B cell (primary cell): ENCODE data around the gene VWA3B. TPM values are rescaled to one million over a fixed set of nuclear protein-coding genes. Genes with fewer than 3 reads are reported as not detected.

Source experiments
- ATAC-seq: fragments of 200-7000 bp; cut with Tn5 transposase; one replicate; pipeline ENCODE4 v1.10.0; 2021; ENCODE audit warnings: low read depth, mild to moderate bottlenecking, moderate number of reproducible peaks, moderate library complexity
- CTCF ChIA-PET: fragments of 350-600 bp; sonication (Branson Sonifier 250); formaldehyde crosslinking; loops from one replicate; lab custom pipeline; 2021; ENCODE audit warnings: antibody characterized with exemption, inconsistent platforms; lab: Charles Lee
- POLR2A ChIA-PET: fragments of 350-600 bp; sonication (Branson Sonifier 250); formaldehyde crosslinking; loops from one replicate; lab custom pipeline; 2021; ENCODE audit warnings: antibody characterized with exemption; lab: Charles Lee
- DNase-seq: peaks from one replicate; pipeline ENCODE4 v3.0.0; 2013
- H2AFZ ChIP-seq: 2 replicates; pipeline ENCODE4 v1.6.1; 2012; ENCODE audit warnings: mild to moderate bottlenecking, low read depth, low read length; ENCODE audit not compliant: insufficient read depth, poor library complexity, severe bottlenecking
- H3K27ac ChIP-seq, 2 donors: 1 replicate in 1 of 2; 2 replicates in 1 of 2; pipeline ENCODE4 v1.5.1; 2012 to 2013; ENCODE audit warnings: low read length in 2 of 2, mild to moderate bottlenecking in 2 of 2, moderate library complexity in 1 of 2
- H3K27me3 ChIP-seq, 4 experiments: fragments of 200-600 bp in 1 of 4; sonication (generic) in 1 of 4; replicated peaks in 1 of 4; 1 replicate in 2 of 4; 2 replicates in 2 of 4; pipeline versions ENCODE4 v1.6.1 to v1.7.0; 2013 to 2016; ENCODE audit warnings: low read length in 3 of 4, mild to moderate bottlenecking in 2 of 4, mixed read lengths in 1 of 4, moderate library complexity in 1 of 4; ENCODE audit not compliant: insufficient read depth in 4 of 4, control insufficient read depth in 3 of 4; ENCODE audit errors: control extremely low read depth in 1 of 4
- H3K36me3 ChIP-seq, 2 experiments: replicated peaks in 1 of 2; 1 replicate in 1 of 2; 2 replicates in 1 of 2; pipeline versions ENCODE4 v1.6.1 to v1.7.1; 2013; ENCODE audit warnings: low read length in 1 of 2; ENCODE audit not compliant: insufficient read depth in 2 of 2, control insufficient read depth in 1 of 2; ENCODE audit errors: control extremely low read depth in 1 of 2, extremely low read depth in 1 of 2
- H3K4me1 ChIP-seq, 2 donors: fragments of 200-600 bp in 1 of 2; sonication (generic) in 1 of 2; 1 replicate in 1 of 2; 2 replicates in 1 of 2; pipeline versions ENCODE4 v1.5.1 to v1.6.1; 2013 to 2017; ENCODE audit warnings: low read length in 2 of 2; ENCODE audit not compliant: control insufficient read depth in 2 of 2, insufficient read depth in 2 of 2
- H3K4me2 ChIP-seq: replicated peaks from 2 replicates; pipeline ENCODE3; 2012; ENCODE audit warnings: mild to moderate bottlenecking, low read depth, low read length; ENCODE audit not compliant: poor library complexity, severe bottlenecking
- H3K4me3 ChIP-seq, 5 experiments: fragments of 200-600 bp in 1 of 5; sonication (generic) in 1 of 5; 1 replicate in 3 of 5; 2 replicates in 2 of 5; pipeline versions ENCODE4 v1.5.1 to v1.7.0; 2011 to 2016; ENCODE audit warnings: low read length in 4 of 5, mild to moderate bottlenecking in 4 of 5, low read depth in 2 of 5, control low read depth in 1 of 5, moderate library complexity in 1 of 5; ENCODE audit not compliant: insufficient read depth in 1 of 5; ENCODE audit errors: control extremely low read depth in 1 of 5, extremely low read depth in 1 of 5
- H3K79me2 ChIP-seq: fragments of 200-600 bp; sonication (generic); one replicate; pipeline ENCODE4 v1.6.0; 2016; ENCODE audit warnings: low read length; ENCODE audit not compliant: control insufficient read depth, insufficient read depth
- H3K9ac ChIP-seq: fragments of 200-600 bp; sonication (generic); 2 replicates; pipeline ENCODE4 v1.6.1; 2017; ENCODE audit warnings: mild to moderate bottlenecking, low read length, moderate library complexity
- H3K9me3 ChIP-seq, 3 donors: one replicate each; pipeline versions ENCODE4 v1.6.1 to v1.7.1; 2013; ENCODE audit warnings: low read length in 2 of 3; ENCODE audit not compliant: control insufficient read depth in 2 of 3, insufficient read depth in 1 of 3; ENCODE audit errors: control extremely low read depth in 1 of 3
- H4K20me1 ChIP-seq: 2 replicates; pipeline ENCODE4 v1.6.0; 2012; ENCODE audit warnings: mild to moderate bottlenecking, low read length; ENCODE audit not compliant: insufficient read depth, control insufficient read depth, poor library complexity, severe bottlenecking
- H3K27ac Mint-ChIP-seq: one replicate; pipeline ENCODE4 v1.8.0; 2021; ENCODE audit warnings: mixed read lengths
- H3K27me3 Mint-ChIP-seq: one replicate; pipeline ENCODE4 v1.8.0; 2021; ENCODE audit warnings: mixed read lengths
- H3K4me1 Mint-ChIP-seq: one replicate; pipeline ENCODE4 v1.8.0; 2021; ENCODE audit warnings: mixed read lengths
- H3K4me3 Mint-ChIP-seq: one replicate; pipeline ENCODE4 v1.8.0; 2021; ENCODE audit warnings: mixed read lengths
- H3K9me3 Mint-ChIP-seq: one replicate; pipeline ENCODE4 v1.8.0; 2022; ENCODE audit warnings: mixed read lengths; ENCODE audit not compliant: insufficient read depth
- EZH2 ChIP-seq: IDR thresholded peaks from 2 replicates; pipeline ENCODE4 v1.6.1; 2012; ENCODE audit warnings: borderline replicate concordance, low read depth, mild to moderate bottlenecking, moderate library complexity, low read length; ENCODE audit not compliant: insufficient read depth, poor library complexity, severe bottlenecking
- WGBS: methylation state at CpG from one replicate; pipeline ENCODE4 v1.1.5; 2013; ENCODE audit warnings: missing lambda C conversion rate; ENCODE audit not compliant: insufficient coverage; 5-methylcytosine and 5-hydroxymethylcytosine counted together
- intact Hi-C: fragments of 100-400 bp; cut with micrococcal nuclease; formaldehyde crosslinking; loops from one replicate; pipeline ENCODE4 v1.10.0; 2022
- polyA plus RNA-seq: library from polyadenylated mRNA; depleted of rRNA; stranded (reverse); fragments of >200 nt; gene quantifications from 2 replicates; pipeline ENCODE4 v1.2.3, GENCODE V29; 2012
- total RNA-seq, 2 donors: library from RNA; stranded (reverse); fragments of 120-200 nt in 1 of 2; gene quantifications; 1 replicate in 1 of 2; 2 replicates in 1 of 2; pipeline versions ENCODE4 v1.2.3 to v1.2.4, GENCODE V29; 2013 to 2022
- TF ChIP-seq, protein P1 (sequence below): fragments of 200-600 bp; IDR thresholded peaks from one replicate; pipeline ENCODE4 v1.8.0; 2022; ENCODE audit warnings: antibody characterized with exemption, mild to moderate bottlenecking

VWA3B gene
- total and polyA plus RNA-seq, 2 donors (not counting 1 experiment from before 2014, with no cell fraction given) = not detected

DNA sequence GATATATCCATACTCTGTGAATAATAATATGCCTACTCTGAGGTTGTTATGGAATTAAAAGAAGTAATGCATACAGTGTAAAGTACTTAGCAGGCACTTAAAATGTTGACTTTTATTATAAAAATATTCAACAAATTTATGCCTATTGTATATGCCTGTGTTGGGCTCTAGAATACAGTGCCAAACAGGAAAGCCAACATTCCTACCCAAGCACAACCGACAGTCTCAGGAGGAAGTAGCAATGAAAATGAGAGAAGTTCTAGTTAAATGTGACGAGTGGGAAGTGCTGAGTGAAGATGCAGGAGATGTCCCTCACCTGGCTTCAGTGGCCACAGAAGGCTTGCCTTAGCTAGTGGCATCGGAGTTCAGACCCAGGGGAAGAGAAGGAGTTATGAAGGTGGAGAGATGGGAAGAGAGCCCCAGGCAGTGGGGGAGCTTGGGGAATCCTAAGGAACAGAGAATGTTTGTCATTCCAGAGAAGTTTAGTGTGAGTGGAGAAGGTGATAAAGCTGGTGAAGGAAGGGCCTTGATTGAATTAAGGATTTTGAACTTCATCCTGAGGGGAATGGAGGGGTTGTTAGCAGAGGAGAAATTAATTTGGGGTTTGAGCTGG lies 153.9 kb downstream of the VWA3B start:
- no peaks in the 10 kb centered on the region for H3K4me1 Mint-ChIP-seq
- Histone ChIP-seq H3K27ac (no peak overlapping the region), H3K9me3 (no peaks in the 10 kb centered on the region), H3K4me3 (no peak overlapping the region), H3K4me1 (no peaks in the 10 kb centered on the region), H3K79me2 (no peaks in the 10 kb centered on the region), H3K27me3 (peaks cover 0 to 8% (median 2%) of the 10 kb centered on the region in 4 experiments), H4K20me1 (no peaks in the 10 kb centered on the region), H3K9ac (no peak overlapping the region), H2AFZ (no peak overlapping the region), H3K36me3 (no peaks in the 10 kb centered on the region), H3K4me2 (no peak overlapping the region)
- H3K9me3 Mint-ChIP-seq = no peaks in the 10 kb centered on the region
- H3K27me3 Mint-ChIP-seq = peaks cover 19% of the 10 kb centered on the region
- H3K4me3 Mint-ChIP-seq = no peak overlapping the region
- ChIA-PET CTCF (interaction anchor here (0.6 kb wide), 1 partner anchor 10 kb away, joined by 3 read pairs; no protein-coding TSS in a partner anchor), POLR2A (no interaction called here)
- ATAC-seq = no peak
- no peak overlapping the region for H3K27ac Mint-ChIP-seq
- 60% methylated on average over 2 of the region's 3 CpGs for WGBS
- TF ChIP-seq, protein P1, sequence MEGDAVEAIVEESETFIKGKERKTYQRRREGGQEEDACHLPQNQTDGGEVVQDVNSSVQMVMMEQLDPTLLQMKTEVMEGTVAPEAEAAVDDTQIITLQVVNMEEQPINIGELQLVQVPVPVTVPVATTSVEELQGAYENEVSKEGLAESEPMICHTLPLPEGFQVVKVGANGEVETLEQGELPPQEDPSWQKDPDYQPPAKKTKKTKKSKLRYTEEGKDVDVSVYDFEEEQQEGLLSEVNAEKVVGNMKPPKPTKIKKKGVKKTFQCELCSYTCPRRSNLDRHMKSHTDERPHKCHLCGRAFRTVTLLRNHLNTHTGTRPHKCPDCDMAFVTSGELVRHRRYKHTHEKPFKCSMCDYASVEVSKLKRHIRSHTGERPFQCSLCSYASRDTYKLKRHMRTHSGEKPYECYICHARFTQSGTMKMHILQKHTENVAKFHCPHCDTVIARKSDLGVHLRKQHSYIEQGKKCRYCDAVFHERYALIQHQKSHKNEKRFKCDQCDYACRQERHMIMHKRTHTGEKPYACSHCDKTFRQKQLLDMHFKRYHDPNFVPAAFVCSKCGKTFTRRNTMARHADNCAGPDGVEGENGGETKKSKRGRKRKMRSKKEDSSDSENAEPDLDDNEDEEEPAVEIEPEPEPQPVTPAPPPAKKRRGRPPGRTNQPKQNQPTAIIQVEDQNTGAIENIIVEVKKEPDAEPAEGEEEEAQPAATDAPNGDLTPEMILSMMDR = no peak
- no peak for TF ChIP-seq EZH2
- intact Hi-C loops = no loop called here
- DNase-seq = no peak

- H3K4me1 ChIP-seq = no peaks in the 10 kb centered on the region
- CTCF ChIA-PET = interaction anchor here (0.6 kb wide), 1 partner anchor 11 kb away, joined by 3 read pairs; no protein-coding TSS in a partner anchor
- intact Hi-C loops = no loop called here
- no peaks in the 10 kb centered on the region for H3K9me3 ChIP-seq
- H3K79me2 ChIP-seq = no peaks in the 10 kb centered on the region
- POLR2A ChIA-PET = interaction anchor here (0.6 kb wide), 1 partner anchor 1073 kb away, joined by 8 read pairs; no protein-coding TSS in a partner anchor
- WGBS = 94% methylated on average over 2 of the region's 2 CpGs
- no peak for ATAC-seq
- peaks cover 18% of the 10 kb centered on the region for H3K27me3 Mint-ChIP-seq
- H3K4me3 ChIP-seq = no peak overlapping the region
- no peaks in the 10 kb centered on the region for H4K20me1 ChIP-seq
- no peak for DNase-seq
- TF ChIP-seq EZH2 = no peak
- TF ChIP-seq, protein P1 = no peak
- no peak overlapping the region for H3K9ac ChIP-seq
- no peak overlapping the region for H3K4me2 ChIP-seq
- no peak overlapping the region for H3K27ac Mint-ChIP-seq
- H3K4me3 Mint-ChIP-seq = no peak overlapping the region
- H3K27ac ChIP-seq = no peak overlapping the region
- H3K27me3 ChIP-seq = peaks cover 0 to 8% (median 2%) of the 10 kb centered on the region in 4 experiments
- no peaks in the 10 kb centered on the region for H3K4me1 Mint-ChIP-seq
- no peaks in the 10 kb centered on the region for H3K36me3 ChIP-seq
- H3K9me3 Mint-ChIP-seq = no peaks in the 10 kb centered on the region
- H2AFZ ChIP-seq = no peak overlapping the region
Observed at GRCh38 chr2:98241592-98241991, 154.6 kb downstream of the VWA3B start.
